HG03280 (cell line): ENCODE data around the gene ATAD3C.
"Not testable (repeated sequence)": the region's sequence is repeated elsewhere in the genome, so short reads cannot be mapped to it uniquely, and the experiment has no call there.

ENCODE experiments used
- ATAC-seq: cut with Tn5 transposase; IDR thresholded peaks from one replicate; pipeline ENCODE4 v1.9.1; 2021; ENCODE audit warnings: mild to moderate bottlenecking, moderate library complexity; ENCODE audit not compliant: unreplicated experiment

ATAD3C gene

DNA sequence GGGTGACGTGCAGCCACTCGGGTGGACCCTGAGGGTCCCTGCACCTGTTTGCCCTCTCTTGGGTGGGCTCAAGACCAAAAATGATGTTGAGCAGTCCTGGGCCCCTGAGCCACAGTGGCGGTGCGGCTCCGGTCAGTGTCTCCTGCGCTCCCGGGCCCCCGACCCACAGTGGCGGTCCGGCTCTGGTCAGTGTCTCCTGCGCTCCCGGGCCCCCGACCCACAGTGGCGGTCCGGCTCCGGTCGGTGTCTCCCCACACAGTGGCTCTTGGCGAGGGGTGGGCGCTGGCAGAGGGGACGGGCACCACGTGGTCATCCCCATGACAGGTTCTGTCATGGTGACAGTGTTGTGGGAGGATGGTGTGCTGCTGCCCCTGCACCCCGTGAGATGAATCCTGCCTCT, 44.8 kb downstream of the ATAD3C start:
- not testable (repeated sequence) for ATAC-seq

- not testable (repeated sequence) for ATAC-seq
These were observed 46.0 kb downstream of the ATAD3C start for GRCh38 chr1:1495461-1495975.

- ATAC-seq: not testable (repeated sequence)
These were observed 55.4 kb downstream of the ATAD3C start for GRCh38 chr1:1504777-1505365.

DNA sequence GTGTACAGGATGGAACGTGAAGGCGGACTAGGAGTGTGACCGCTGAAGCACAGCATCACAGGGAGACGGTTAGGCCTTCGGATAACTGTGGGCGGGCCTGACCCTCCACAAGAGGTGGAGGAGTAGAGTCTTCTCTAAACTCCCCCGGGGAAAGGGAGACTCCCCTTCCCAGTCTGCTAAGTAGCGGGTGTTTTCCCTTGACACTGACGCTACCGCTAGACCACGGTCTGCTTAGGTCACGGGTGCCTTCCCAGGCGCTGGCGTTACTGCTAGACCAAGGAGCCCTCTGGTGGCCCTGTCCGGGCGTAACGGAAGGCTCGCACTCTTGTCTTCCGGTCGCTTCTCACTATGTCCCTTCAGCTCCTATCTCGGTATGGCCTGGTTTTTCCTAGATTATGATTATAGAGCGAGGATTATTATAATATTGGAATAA, 55.9 kb downstream of the ATAD3C start:
- not testable (repeated sequence) for ATAC-seq

DNA sequence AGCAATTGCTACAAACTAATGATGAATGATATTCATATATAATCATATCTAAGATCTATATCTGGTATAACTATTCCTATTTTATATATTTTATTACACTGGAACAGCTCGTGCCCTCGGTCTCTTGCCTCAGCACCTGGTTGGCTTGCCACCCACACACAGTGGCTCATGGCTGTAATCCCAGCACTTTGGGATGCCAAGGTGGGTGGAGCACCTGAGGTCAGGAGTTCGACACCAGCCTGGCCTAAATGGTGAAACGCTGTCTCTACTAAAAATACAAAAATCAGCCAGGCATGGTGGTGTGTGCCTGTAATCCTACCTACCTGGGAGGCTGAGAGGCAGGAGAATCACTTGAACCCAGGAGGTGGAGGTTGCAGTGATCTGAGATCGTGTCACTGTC, 56.3 kb downstream of the ATAD3C start:
- ATAC-seq: not testable (repeated sequence)

GRCh38 chr1:1507305-1507704, 57.8 kb downstream of the ATAD3C start:
- no peak for ATAC-seq

DNA sequence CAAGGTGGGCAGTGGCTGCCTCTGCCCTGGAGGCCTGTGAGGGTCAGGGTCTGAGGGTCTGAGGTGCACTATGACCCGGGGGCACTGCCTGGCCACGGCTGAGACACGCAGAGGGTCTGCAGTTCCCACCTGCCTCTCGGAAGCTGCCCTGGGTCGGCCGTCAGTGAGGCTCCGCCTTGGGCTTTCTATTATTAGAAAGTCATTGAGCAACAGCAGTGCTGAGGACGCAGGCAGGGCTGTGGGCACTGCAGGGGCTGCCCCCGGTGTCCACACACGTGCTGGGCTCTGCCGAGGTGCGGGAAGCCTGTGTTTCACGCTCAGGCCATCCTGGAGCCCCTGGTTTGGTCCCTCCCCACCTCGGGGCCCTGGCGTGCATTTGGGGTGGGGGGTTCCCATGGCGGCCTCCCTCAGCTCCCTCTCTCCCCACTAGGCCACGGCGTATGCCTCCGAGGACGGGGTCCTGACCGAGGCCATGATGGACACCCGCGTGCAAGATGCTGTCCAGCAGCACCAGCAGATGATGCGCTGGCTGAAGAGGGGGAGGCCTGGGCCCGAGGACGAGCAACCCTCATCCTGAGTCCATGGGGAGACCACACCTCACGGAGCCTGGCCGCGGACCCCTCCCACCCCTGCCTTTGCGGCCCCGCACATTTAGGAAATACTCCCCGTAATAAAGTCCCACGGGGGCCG, 59.4 kb downstream of the ATAD3C start:
- not testable (repeated sequence) for ATAC-seq

GRCh38 chr1:1509465-1509850, 60.0 kb downstream of the ATAD3C start:
- not testable (repeated sequence) for ATAC-seq

DNA sequence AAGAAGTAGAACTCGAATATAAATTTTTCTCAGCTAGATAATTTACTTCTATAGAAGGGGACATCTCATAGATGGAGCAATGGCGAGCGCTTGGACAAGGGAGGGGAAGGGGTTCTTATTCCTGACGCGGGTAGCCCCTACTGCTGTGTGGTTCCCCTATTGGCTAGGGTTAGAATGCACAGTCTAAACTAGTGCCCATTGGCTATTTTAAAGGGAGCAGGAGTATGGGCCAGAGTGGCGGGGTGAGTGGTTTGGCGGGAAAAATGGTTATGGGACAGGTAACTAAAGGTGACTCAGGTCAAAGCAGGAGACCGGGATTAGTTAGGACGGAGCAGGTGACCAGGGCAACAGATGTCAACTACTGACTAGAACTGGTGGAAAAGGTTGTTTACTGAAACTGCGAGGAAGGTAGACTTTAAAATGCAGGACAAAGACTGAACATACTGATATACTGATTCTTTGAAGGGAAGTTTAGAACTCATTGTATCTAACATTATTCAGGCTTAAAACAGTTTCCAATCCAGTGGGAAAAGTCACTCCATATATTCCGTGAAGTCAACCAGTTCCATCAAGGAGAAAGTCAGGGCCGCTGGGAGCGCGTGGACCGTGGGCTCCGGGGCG, 61.5 kb downstream of the ATAD3C start:
- no peak for ATAC-seq

DNA sequence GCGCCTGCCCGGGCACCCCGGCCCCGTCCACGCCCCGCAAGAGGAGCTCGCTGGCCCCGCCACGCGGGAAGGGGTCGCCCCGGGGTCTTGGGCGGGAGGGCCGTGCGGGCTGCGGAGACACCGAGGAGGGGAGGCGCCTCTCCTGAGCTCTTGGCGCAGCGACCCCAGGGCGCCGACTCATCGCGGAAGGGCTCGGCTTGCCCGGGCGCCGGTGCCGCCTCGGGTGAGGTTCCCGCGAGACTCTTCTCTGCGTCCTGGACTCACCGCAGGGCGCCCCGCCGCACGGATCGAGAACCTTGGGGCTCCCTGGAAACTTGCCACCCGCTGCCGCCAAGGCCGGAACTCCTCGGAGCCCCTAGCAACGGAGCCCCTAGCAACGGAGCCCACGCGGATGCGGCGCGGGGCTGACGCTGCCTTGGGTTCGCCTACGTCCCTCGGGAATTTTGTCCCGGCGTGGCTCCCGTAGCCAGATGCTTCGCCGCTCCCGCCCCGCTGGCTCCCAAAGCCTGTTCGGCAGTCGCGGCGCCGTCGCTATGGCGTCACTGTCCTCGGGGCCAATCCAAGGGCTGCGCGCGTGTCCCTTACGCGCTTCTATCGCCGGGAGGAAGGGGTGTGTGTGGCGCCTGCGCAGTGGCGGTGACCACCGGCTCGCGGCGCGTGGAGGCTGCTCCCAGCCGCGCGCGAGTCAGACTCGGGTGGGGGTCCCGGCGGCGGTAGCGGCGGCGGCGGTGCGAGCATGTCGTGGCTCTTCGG, 62.2 kb downstream of the ATAD3C start, which contains the start of gene ATAD3A:
ATAD3A (plus strand) TSS at position 630 of the 753 bp plus-strand sequence; CDS start at position 737, 107 bp downstream.
- ATAC-seq: peak; percentile 89

DNA sequence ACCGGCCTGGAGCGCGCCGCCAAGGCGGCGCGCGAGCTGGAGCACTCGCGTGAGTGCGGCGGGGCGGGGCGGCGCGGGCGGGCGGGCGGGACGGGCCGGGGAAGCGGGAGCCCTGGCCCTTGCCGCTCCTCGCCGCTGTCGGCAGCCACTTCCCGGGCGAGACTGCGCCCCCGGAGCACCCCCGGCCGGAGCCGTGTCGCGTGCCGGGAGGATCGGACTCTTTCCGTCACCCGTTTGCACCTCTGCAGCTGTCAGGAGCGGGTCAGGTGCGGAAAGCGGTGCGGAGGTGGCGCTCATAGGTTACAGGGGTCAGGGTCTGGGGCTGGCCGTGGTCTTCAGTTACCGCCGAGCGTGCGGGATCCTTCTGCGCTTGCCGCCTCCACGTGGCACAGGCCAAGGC, 62.9 kb downstream of the ATAD3C start:
- peak; percentile 18 for ATAC-seq

DNA sequence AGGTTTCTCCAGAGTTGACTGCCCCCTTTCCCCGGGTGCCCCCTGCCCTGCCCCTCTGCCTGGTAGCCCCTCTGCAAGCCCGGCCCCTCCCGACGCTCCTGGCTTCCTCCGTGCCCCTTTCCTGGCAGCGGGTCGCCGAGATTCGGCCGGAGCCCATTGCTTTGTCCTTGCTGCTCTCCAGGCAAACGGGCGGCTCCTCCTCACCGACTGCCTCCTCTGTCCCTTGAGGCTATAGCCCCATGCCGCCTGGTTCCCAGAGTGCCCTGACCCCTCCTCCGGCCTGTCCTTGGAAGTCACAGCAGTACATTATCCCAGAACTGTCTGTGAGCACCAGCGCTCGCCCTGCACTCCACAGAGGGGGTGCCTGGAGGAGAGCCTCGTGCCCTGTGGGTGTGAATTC, 64.2 kb downstream of the ATAD3C start:
- not testable (repeated sequence) for ATAC-seq

- ATAC-seq: not testable (repeated sequence)
These were observed 64.9 kb downstream of the ATAD3C start for GRCh38 chr1:1514376-1514775.

DNA sequence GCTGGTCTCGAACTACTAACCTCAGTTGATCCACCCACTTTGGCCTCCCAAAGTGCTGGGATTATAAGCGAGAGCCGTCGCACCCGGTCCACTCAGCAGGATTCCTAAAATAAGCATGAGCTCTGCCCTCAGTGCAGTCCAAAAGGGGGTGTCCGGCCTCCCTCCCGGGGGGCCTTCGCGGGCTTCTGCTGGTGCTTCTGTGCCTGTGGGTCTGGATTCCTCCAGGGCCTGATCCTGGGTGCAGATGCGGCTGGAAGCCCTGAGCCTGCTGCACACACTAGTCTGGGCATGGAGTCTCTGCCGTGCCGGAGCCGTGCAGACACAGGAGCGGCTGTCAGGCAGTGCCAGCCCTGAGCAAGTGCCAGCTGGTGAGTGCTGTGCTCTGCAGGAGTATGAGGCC, 67.4 kb downstream of the ATAD3C start:
- ATAC-seq: not testable (repeated sequence)

GRCh38 chr1:1517973-1518620, 68.6 kb downstream of the ATAD3C start:
- no peak for ATAC-seq

GRCh38 chr1:1518621-1519007, 69.1 kb downstream of the ATAD3C start:
- not testable (repeated sequence) for ATAC-seq
